ENCODE data around the gene NUP153. TPM values are rescaled to one million over a fixed set of nuclear protein-coding genes. Genes with fewer than 3 reads are reported as not detected.
"Not testable (repeated sequence)": the region's sequence is repeated elsewhere in the genome, so short reads cannot be mapped to it uniquely, and the experiment has no call there.

NUP153 gene
- total RNA-seq: 93.9 and 94.3 TPM in 2 replicates

GRCh38 chr6:17706580-17707370 is at the start of gene NUP153:
Gene NUP153, minus strand, starts transcription at chr6:17706925. Its CDS starts 538 bp downstream, at chr6:17706387.
- intact Hi-C loops (cut with micrococcal nuclease): loop anchor here (1.0 to 10.0 kb wide), 4 partner anchors 106 to 1222 kb away; partner anchors contain the start of genes DEK, FAM8A1, KDM1B and TPMT

- intact Hi-C loops (cut with micrococcal nuclease): no loop called here
These were observed 47.5 kb upstream of the NUP153 start for GRCh38 chr6:17754254-17754653.

- intact Hi-C loops (cut with micrococcal nuclease): not testable (repeated sequence)
These were observed 38.6 kb upstream of the NUP153 start for GRCh38 chr6:17745324-17745723.

GRCh38 chr6:17744757-17745308 is 38.1 kb upstream of the NUP153 start:
- intact Hi-C loops (cut with micrococcal nuclease): not testable (repeated sequence)

GRCh38 chr6:17744019-17744756 is 37.5 kb upstream of the NUP153 start:
- intact Hi-C loops (cut with micrococcal nuclease): no loop called here

GRCh38 chr6:17741507-17741906 is 34.8 kb upstream of the NUP153 start:
- intact Hi-C loops (cut with micrococcal nuclease): no loop called here

GRCh38 chr6:17740559-17741220 is 34.0 kb upstream of the NUP153 start:
- intact Hi-C loops (cut with micrococcal nuclease): no loop called here

GRCh38 chr6:17737704-17738252 is 31.1 kb upstream of the NUP153 start:
- intact Hi-C loops (cut with micrococcal nuclease): no loop called here

- intact Hi-C loops (cut with micrococcal nuclease): not testable (repeated sequence)
These were observed 28.6 kb upstream of the NUP153 start for GRCh38 chr6:17735311-17735710.

GRCh38 chr6:17730078-17730704 is 23.5 kb upstream of the NUP153 start:
- intact Hi-C loops (cut with micrococcal nuclease): no loop called here

- intact Hi-C loops (cut with micrococcal nuclease): no loop called here
These were observed 22.7 kb upstream of the NUP153 start for GRCh38 chr6:17729223-17730077.

- intact Hi-C loops (cut with micrococcal nuclease): no loop called here
These were observed 22.0 kb upstream of the NUP153 start for GRCh38 chr6:17728551-17729222.

GRCh38 chr6:17725083-17725482 is 18.4 kb upstream of the NUP153 start:
- intact Hi-C loops (cut with micrococcal nuclease): no loop called here

- intact Hi-C loops (cut with micrococcal nuclease): no loop called here
These were observed 17.6 kb upstream of the NUP153 start for GRCh38 chr6:17724341-17724740.

- intact Hi-C loops (cut with micrococcal nuclease): no loop called here
These were observed 14.9 kb upstream of the NUP153 start for GRCh38 chr6:17721671-17722070.

- intact Hi-C loops (cut with micrococcal nuclease): no loop called here
These were observed 12.8 kb upstream of the NUP153 start for GRCh38 chr6:17719323-17720041.

GRCh38 chr6:17716221-17716620 is 9.5 kb upstream of the NUP153 start:
- intact Hi-C loops (cut with micrococcal nuclease): no loop called here

Data from T-helper 2 cell treated with Interferon-gamma antibody and Interleukin-4, amounts not matched to agents 100 ng/mL and 5 ng/mL, for 36 hours (primary cell).